ENCODE data around the gene SLC35F4. TPM values are rescaled to one million over a fixed set of nuclear protein-coding genes. Genes with fewer than 3 reads are reported as not detected.

The SLC35F4 gene
- total and polyA plus RNA-seq, 2 of the 8 experiments (the other 6 are each of a cell fraction or from before 2014, with no cell fraction given), result not detected

DNA sequence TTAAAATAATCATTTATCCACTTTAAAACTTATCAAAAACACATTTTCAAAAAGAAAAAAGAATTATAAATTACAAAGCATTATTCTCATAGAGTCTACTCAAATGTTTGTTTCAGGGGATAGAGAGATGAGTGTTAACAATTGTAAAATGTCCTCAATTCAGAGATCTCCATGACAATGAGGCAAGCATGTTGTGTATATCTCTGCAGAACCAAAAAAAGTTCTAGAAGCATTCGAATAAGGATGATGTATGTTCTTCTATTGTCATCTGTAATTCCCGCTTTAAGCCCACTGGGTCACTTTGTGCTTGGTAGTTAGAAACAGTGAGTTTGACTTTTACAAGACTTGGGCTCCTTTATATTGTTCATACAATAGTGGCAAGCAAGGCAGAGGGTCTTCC lies 298.7 kb downstream of the SLC35F4 start (continued):
- TF ChIP-seq, protein P1, sequence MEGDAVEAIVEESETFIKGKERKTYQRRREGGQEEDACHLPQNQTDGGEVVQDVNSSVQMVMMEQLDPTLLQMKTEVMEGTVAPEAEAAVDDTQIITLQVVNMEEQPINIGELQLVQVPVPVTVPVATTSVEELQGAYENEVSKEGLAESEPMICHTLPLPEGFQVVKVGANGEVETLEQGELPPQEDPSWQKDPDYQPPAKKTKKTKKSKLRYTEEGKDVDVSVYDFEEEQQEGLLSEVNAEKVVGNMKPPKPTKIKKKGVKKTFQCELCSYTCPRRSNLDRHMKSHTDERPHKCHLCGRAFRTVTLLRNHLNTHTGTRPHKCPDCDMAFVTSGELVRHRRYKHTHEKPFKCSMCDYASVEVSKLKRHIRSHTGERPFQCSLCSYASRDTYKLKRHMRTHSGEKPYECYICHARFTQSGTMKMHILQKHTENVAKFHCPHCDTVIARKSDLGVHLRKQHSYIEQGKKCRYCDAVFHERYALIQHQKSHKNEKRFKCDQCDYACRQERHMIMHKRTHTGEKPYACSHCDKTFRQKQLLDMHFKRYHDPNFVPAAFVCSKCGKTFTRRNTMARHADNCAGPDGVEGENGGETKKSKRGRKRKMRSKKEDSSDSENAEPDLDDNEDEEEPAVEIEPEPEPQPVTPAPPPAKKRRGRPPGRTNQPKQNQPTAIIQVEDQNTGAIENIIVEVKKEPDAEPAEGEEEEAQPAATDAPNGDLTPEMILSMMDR (IDR thresholded peaks at IDR 0.05; ENCODE audit: control extremely low read depth in 1 of 3, insufficient read depth in 1 of 3, low read depth in 1 of 3, low read length in 3 of 3), result no peak
- no peak for TF ChIP-seq RBBP5 (IDR thresholded peaks at IDR 0.05; ENCODE audit: borderline replicate concordance, low read depth, low read length)
- TF ChIP-seq NANOG (IDR thresholded peaks at IDR 0.05; ENCODE audit: insufficient read depth, low read depth, low read length, poor library complexity, severe bottlenecking), result no peak
